H9 (cell line): ENCODE data around the gene LRRK2. TPM values are rescaled to one million over a fixed set of nuclear protein-coding genes. Genes with fewer than 3 reads are reported as not detected.

Experiments
- DNase-seq: peaks from one replicate; pipeline ENCODE4 v3.0.0-alpha.2; 2017
- H2AFZ ChIP-seq: one replicate; pipeline ENCODE4 v1.6.1; 2013; ENCODE audit warnings: mild to moderate bottlenecking, low read length, control low read depth, moderate library complexity
- H2AK5ac ChIP-seq: 2 replicates; pipeline ENCODE4 v1.6.1; 2013; ENCODE audit warnings: low read length, control low read depth, mixed read lengths; ENCODE audit not compliant: insufficient read length
- H2BK120ac ChIP-seq: one replicate; pipeline ENCODE4 v1.6.1; 2013; ENCODE audit warnings: low read depth, mild to moderate bottlenecking, low read length, control low read depth, inconsistent platforms; ENCODE audit not compliant: poor library complexity, severe bottlenecking
- H2BK12ac ChIP-seq: 2 replicates; pipeline ENCODE4 v1.6.1; 2013; ENCODE audit warnings: low read length, control low read depth, mixed read lengths, low read depth; ENCODE audit not compliant: insufficient read length
- H2BK15ac ChIP-seq: 2 replicates; pipeline ENCODE4 v1.6.1; 2013; ENCODE audit warnings: low read depth, low read length, control low read depth
- H2BK20ac ChIP-seq: one replicate; pipeline ENCODE4 v1.6.1; 2013; ENCODE audit warnings: low read depth, mild to moderate bottlenecking, low read length, control low read depth, inconsistent platforms; ENCODE audit not compliant: poor library complexity, severe bottlenecking
- H2BK5ac ChIP-seq: 2 replicates; pipeline ENCODE4 v1.6.1; 2013; ENCODE audit warnings: low read length, control low read depth, mixed read lengths; ENCODE audit not compliant: insufficient read length
- H3K14ac ChIP-seq: 2 replicates; pipeline ENCODE4 v1.6.1; 2013; ENCODE audit warnings: low read length, control low read depth; ENCODE audit not compliant: insufficient read depth
- H3K18ac ChIP-seq: 2 replicates; pipeline ENCODE4 v1.6.1; 2013; ENCODE audit warnings: low read depth, mild to moderate bottlenecking, mixed read lengths, low read length, control low read depth; ENCODE audit not compliant: insufficient read length
- H3K23ac ChIP-seq: 2 replicates; pipeline ENCODE4 v1.6.1; 2013; ENCODE audit warnings: low read length, control low read depth, mixed read lengths, low read depth; ENCODE audit not compliant: insufficient read length
- H3K23me2 ChIP-seq: 2 replicates; pipeline ENCODE4 v1.6.1; 2013; ENCODE audit warnings: low read depth, mild to moderate bottlenecking, mixed read lengths, low read length, control low read depth; ENCODE audit not compliant: insufficient read length, poor library complexity, severe bottlenecking
- H3K27ac ChIP-seq: 2 replicates; pipeline ENCODE4 v1.5.1; 2013; ENCODE audit warnings: low read length, control low read depth, mixed read lengths, low read depth; ENCODE audit not compliant: insufficient read length
- H3K27me3 ChIP-seq: 2 replicates; pipeline ENCODE4 v1.6.1; 2013; ENCODE audit warnings: low read length, control low read depth, inconsistent platforms; ENCODE audit not compliant: insufficient read depth
- H3K4ac ChIP-seq: 2 replicates; pipeline ENCODE4 v1.6.1; 2013; ENCODE audit warnings: low read depth, mild to moderate bottlenecking, control low read depth, inconsistent platforms, low read length, moderate library complexity
- H3K4me1 ChIP-seq: 2 replicates; pipeline ENCODE4 v1.6.1; 2013; ENCODE audit warnings: low read length, control low read depth, inconsistent platforms; ENCODE audit not compliant: insufficient read depth
- H3K4me2 ChIP-seq: 2 replicates; pipeline ENCODE4 v1.6.1; 2013; ENCODE audit warnings: low read length, control low read depth, mixed read lengths; ENCODE audit not compliant: insufficient read length, insufficient read depth
- H3K56ac ChIP-seq: 2 replicates; pipeline ENCODE4 v1.6.1; 2013; ENCODE audit warnings: low read depth, mild to moderate bottlenecking, mixed read lengths, low read length, control low read depth; ENCODE audit not compliant: insufficient read length
- H3K79me1 ChIP-seq: 2 replicates; pipeline ENCODE4 v1.6.1; 2013; ENCODE audit warnings: low read depth, mild to moderate bottlenecking, moderate library complexity, low read length, control low read depth, inconsistent platforms; ENCODE audit not compliant: insufficient read depth, poor library complexity, severe bottlenecking
- H3K79me2 ChIP-seq: 2 replicates; pipeline ENCODE4 v1.6.1; 2013; ENCODE audit warnings: low read length, control low read depth, inconsistent platforms; ENCODE audit not compliant: insufficient read depth
- H3K9ac ChIP-seq: 2 replicates; pipeline ENCODE4 v1.6.1; 2013; ENCODE audit warnings: low read length, control low read depth, mixed read lengths; ENCODE audit not compliant: insufficient read length; ENCODE audit errors: extremely low read depth
- H3K9me3 ChIP-seq: one replicate; pipeline ENCODE4 v1.6.1; 2013; ENCODE audit warnings: low read depth, low read length, inconsistent platforms; ENCODE audit not compliant: control insufficient read depth
- H3T11ph ChIP-seq: one replicate; pipeline ENCODE4 v1.6.1; 2013; ENCODE audit warnings: mild to moderate bottlenecking, low read length, control low read depth, inconsistent platforms
- H4K20me1 ChIP-seq: one replicate; pipeline ENCODE4 v1.6.1; 2013; ENCODE audit not compliant: control insufficient read depth, insufficient read length, insufficient read depth
- H4K5ac ChIP-seq: 2 replicates; pipeline ENCODE4 v1.6.1; 2013; ENCODE audit warnings: low read depth, mild to moderate bottlenecking, mixed read lengths, low read length, control low read depth; ENCODE audit not compliant: insufficient read length
- H4K8ac ChIP-seq: replicated peaks from 2 replicates; pipeline ENCODE4 v1.6.1; 2013; ENCODE audit warnings: low read length, control low read depth, mixed read lengths, low read depth; ENCODE audit not compliant: insufficient read length
- H4K91ac ChIP-seq: 2 replicates; pipeline ENCODE4 v1.6.1; 2013; ENCODE audit warnings: low read depth, mild to moderate bottlenecking, moderate library complexity, mixed read lengths, low read length, control low read depth; ENCODE audit not compliant: insufficient read length
- H3K27ac Mint-ChIP-seq, 3 experiments: 2 replicates in 2 of 3; 3 replicates in 1 of 3; pipeline ENCODE4 v1.8.0; 2020 to 2021; ENCODE audit warnings: mixed read lengths in 3 of 3, mild to moderate bottlenecking in 1 of 3, moderate library complexity in 1 of 3
- H3K27me3 Mint-ChIP-seq: 2 replicates; pipeline ENCODE4 v1.8.0; 2021; ENCODE audit warnings: low read depth, mild to moderate bottlenecking, moderate library complexity, mixed read lengths
- H3K36me3 Mint-ChIP-seq, 3 experiments: 2 replicates in 2 of 3; 3 replicates in 1 of 3; pipeline ENCODE4 v1.8.0; 2020 to 2021; ENCODE audit warnings: low read depth in 3 of 3, mixed read lengths in 3 of 3; ENCODE audit not compliant: insufficient read depth in 1 of 3
- H3K4me1 Mint-ChIP-seq, 2 experiments: 2 replicates each; pipeline ENCODE4 v1.8.0; 2020; ENCODE audit warnings: mixed read lengths in 2 of 2
- H3K4me3 Mint-ChIP-seq, 2 experiments: 2 replicates in 1 of 2; 3 replicates in 1 of 2; pipeline ENCODE4 v1.8.0; 2020 to 2021; ENCODE audit warnings: mild to moderate bottlenecking in 2 of 2, mixed read lengths in 2 of 2, moderate library complexity in 1 of 2
- H3K9me3 Mint-ChIP-seq, 2 experiments: 2 replicates in 1 of 2; 3 replicates in 1 of 2; pipeline ENCODE4 v1.8.0; 2020; ENCODE audit warnings: mild to moderate bottlenecking in 2 of 2, mixed read lengths in 2 of 2, moderate library complexity in 1 of 2
- WGBS: extraction: QIAGEN DNeasy Blood & Tissue Kit; methylation state at CpG from one replicate; pipeline ENCODE4 v1.1.7; 2013; ENCODE audit warnings: missing lambda C conversion rate, low lambda C conversion rate, mixed read lengths; ENCODE audit not compliant: insufficient read length; ENCODE audit errors: extremely low coverage; 5-methylcytosine and 5-hydroxymethylcytosine counted together
- total RNA-seq: library from RNA; stranded (reverse); gene quantifications from 2 replicates; pipeline ENCODE4 v1.2.1, GENCODE V29; 2021
- TF ChIP-seq, protein P1 (sequence below): fragments of 200-600 bp; sonication (generic); conservative IDR thresholded peaks from 3 replicates; pipeline ENCODE4 v1.8.0; 2021; ENCODE audit warnings: antibody characterized with exemption, mild to moderate bottlenecking

Gene LRRK2
- total RNA-seq, 1 experiment from 2014 or later = 0.17 TPM

DNA sequence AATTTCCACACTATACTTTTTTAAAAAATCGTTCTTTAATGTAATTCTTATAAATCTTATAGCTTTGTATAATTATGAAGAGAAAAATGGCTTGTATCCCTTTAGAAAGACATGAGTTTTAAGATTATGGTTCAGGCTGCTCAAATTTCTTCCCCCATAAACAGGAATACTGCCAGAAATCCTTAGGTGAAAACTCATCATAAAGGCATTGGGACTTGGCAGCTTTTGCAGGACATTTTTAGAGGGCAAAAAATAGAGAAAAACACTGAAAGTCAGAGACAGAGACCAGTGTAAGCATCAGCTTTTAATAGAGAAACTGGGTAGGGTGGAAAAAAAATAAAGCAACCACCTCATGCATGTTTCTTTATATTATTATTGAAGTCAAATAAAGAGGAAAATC, 29.1 kb downstream of the LRRK2 start:
- Histone ChIP-seq H2AFZ (no peak overlapping the region), H3K18ac (no peak overlapping the region), H2BK12ac (no peak overlapping the region), H3K9ac (no peak overlapping the region), H3T11ph (no peak overlapping the region), H2AK5ac (no peak overlapping the region), H2BK15ac (no peak overlapping the region), H2BK120ac (no peak overlapping the region), H3K27me3 (no peaks in the 10 kb centered on the region), H2BK5ac (no peak overlapping the region), H3K27ac (no peak overlapping the region), H3K56ac (no peak overlapping the region), H3K23me2 (no peaks in the 10 kb centered on the region), H4K91ac (no peak overlapping the region), H3K9me3 (no peaks in the 10 kb centered on the region), H3K79me1 (no peaks in the 10 kb centered on the region), H3K4me2 (no peak overlapping the region), H4K5ac (no peak overlapping the region), H4K20me1 (no peaks in the 10 kb centered on the region), H3K4ac (no peak overlapping the region), H3K14ac (no peak overlapping the region), H4K8ac (no peak overlapping the region), H3K79me2 (no peaks in the 10 kb centered on the region), H3K23ac (no peak overlapping the region), H3K4me1 (no peaks in the 10 kb centered on the region), H2BK20ac (no peak overlapping the region)
- Mint-ChIP-seq H3K27me3 (no peaks in the 10 kb centered on the region), H3K27ac (no peak overlapping the region), H3K4me3 (no peak overlapping the region), H3K4me1 (peaks cover 0 to 4% of the 10 kb centered on the region in 2 experiments; a peak in 1 of 4 replicates), H3K36me3 (no peaks in the 10 kb centered on the region), H3K9me3 (0 out of 5 replicates have a peak, but pooled peaks cover 0 to 5% of the 10 kb centered on the region in 2 experiments)
- WGBS = no CpG with 5 or more reads among the region's 1 CpG
- TF ChIP-seq, protein P1, sequence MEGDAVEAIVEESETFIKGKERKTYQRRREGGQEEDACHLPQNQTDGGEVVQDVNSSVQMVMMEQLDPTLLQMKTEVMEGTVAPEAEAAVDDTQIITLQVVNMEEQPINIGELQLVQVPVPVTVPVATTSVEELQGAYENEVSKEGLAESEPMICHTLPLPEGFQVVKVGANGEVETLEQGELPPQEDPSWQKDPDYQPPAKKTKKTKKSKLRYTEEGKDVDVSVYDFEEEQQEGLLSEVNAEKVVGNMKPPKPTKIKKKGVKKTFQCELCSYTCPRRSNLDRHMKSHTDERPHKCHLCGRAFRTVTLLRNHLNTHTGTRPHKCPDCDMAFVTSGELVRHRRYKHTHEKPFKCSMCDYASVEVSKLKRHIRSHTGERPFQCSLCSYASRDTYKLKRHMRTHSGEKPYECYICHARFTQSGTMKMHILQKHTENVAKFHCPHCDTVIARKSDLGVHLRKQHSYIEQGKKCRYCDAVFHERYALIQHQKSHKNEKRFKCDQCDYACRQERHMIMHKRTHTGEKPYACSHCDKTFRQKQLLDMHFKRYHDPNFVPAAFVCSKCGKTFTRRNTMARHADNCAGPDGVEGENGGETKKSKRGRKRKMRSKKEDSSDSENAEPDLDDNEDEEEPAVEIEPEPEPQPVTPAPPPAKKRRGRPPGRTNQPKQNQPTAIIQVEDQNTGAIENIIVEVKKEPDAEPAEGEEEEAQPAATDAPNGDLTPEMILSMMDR = no peak
- DNase-seq = no peak
